ENCODE data around the gene BLOC1S4. TPM values are rescaled to one million over a fixed set of nuclear protein-coding genes. Genes with fewer than 3 reads are reported as not detected.

BLOC1S4 gene
- total RNA-seq, 1 experiment from 2014 or later: 10.6 TPM

DNA sequence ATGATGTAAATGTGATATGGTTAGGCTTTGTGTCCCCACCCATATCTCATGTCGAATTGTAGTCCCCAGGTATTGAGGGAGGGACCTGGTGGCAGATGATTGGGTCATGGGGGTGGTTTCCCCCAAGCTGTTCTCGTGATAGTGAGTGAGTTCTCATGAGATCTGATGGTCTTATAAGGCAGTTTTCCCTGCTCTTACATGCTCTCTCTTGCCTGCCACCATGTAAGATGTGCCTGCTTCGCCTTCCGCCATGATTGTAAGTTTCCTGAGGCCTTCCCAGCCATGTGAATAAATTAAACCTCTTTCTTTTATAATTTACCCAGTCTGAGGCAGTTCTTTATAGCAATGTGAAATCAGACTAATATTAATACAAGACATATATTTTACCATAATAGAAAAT lies 23.9 kb downstream of the BLOC1S4 start:
- POLR2A ChIA-PET: interaction anchor here (0.9 to 1.2 kb wide), 2 partner anchors 44 to 327 kb away, joined by 3 to 4 read pairs; no protein-coding TSS in a partner anchor
- DNase-seq (ENCODE audit: unreplicated experiment): no peak
- no TSS peak for BruUV-seq (replicated peaks)
- Mint-ChIP-seq H3K9me3 (ENCODE audit: unreplicated experiment) (no peaks in the 10 kb centered on the region), H3K4me3 (ENCODE audit: unreplicated experiment) (no peak overlapping the region), H3K27ac (ENCODE audit: low read depth, unreplicated experiment) (no peak overlapping the region), H3K36me3 (ENCODE audit: insufficient read depth, unreplicated experiment) (no peaks in the 10 kb centered on the region), H3K27me3 (ENCODE audit: insufficient read depth, unreplicated experiment) (no peaks in the 10 kb centered on the region), H3K4me1 (ENCODE audit: insufficient read depth, unreplicated experiment) (no peaks in the 10 kb centered on the region)
- CTCF ChIA-PET: interaction anchor here (1.2 kb wide), 1 partner anchor 20 kb away, joined by 3 read pairs; no protein-coding TSS in a partner anchor
- intact Hi-C loops (cut with micrococcal nuclease): no loop called here
- TF ChIP-seq, protein P1, sequence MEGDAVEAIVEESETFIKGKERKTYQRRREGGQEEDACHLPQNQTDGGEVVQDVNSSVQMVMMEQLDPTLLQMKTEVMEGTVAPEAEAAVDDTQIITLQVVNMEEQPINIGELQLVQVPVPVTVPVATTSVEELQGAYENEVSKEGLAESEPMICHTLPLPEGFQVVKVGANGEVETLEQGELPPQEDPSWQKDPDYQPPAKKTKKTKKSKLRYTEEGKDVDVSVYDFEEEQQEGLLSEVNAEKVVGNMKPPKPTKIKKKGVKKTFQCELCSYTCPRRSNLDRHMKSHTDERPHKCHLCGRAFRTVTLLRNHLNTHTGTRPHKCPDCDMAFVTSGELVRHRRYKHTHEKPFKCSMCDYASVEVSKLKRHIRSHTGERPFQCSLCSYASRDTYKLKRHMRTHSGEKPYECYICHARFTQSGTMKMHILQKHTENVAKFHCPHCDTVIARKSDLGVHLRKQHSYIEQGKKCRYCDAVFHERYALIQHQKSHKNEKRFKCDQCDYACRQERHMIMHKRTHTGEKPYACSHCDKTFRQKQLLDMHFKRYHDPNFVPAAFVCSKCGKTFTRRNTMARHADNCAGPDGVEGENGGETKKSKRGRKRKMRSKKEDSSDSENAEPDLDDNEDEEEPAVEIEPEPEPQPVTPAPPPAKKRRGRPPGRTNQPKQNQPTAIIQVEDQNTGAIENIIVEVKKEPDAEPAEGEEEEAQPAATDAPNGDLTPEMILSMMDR (IDR thresholded peaks at IDR 0.05; ENCODE audit: unreplicated experiment): no peak

DNA sequence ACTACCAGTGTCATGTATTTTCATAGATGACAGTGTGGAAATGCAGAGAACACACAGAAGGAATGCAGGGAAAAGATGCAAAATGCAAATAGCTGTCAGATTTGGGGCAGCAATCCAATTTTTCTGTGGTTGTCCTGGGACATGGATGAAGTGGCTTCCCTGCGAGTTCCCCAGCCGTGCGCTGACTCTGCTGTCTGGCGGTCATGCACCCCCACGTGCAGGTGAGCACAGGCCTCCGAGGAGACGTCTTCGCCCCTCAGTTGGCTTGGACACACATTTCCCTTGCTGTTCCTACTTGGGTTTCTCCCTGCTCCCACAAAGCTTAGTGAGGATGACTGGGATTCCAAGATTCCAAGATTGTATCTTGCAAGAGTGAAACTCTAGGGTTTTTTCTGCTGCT lies 24.4 kb downstream of the BLOC1S4 start:
- TF ChIP-seq, protein P1 (IDR thresholded peaks at IDR 0.05; ENCODE audit: unreplicated experiment): no peak
- H3K4me1 Mint-ChIP-seq (ENCODE audit: insufficient read depth, unreplicated experiment): no peaks in the 10 kb centered on the region
- intact Hi-C loops (cut with micrococcal nuclease): no loop called here
- H3K27ac Mint-ChIP-seq (ENCODE audit: low read depth, unreplicated experiment): no peak overlapping the region
- H3K27me3 Mint-ChIP-seq (ENCODE audit: insufficient read depth, unreplicated experiment): no peaks in the 10 kb centered on the region
- H3K4me3 Mint-ChIP-seq (ENCODE audit: unreplicated experiment): no peak overlapping the region
- no peaks in the 10 kb centered on the region for H3K36me3 Mint-ChIP-seq (ENCODE audit: insufficient read depth, unreplicated experiment)
- DNase-seq (ENCODE audit: unreplicated experiment): no peak
- no peaks in the 10 kb centered on the region for H3K9me3 Mint-ChIP-seq (ENCODE audit: unreplicated experiment)
- no TSS peak for BruUV-seq (replicated peaks)
- ChIA-PET POLR2A (interaction anchor here (0.9 to 1.2 kb wide), 2 partner anchors 45 to 327 kb away, joined by 3 to 4 read pairs; no protein-coding TSS in a partner anchor), CTCF (interaction anchor here (1.2 kb wide), 1 partner anchor 21 kb away, joined by 3 read pairs; no protein-coding TSS in a partner anchor)

DNA sequence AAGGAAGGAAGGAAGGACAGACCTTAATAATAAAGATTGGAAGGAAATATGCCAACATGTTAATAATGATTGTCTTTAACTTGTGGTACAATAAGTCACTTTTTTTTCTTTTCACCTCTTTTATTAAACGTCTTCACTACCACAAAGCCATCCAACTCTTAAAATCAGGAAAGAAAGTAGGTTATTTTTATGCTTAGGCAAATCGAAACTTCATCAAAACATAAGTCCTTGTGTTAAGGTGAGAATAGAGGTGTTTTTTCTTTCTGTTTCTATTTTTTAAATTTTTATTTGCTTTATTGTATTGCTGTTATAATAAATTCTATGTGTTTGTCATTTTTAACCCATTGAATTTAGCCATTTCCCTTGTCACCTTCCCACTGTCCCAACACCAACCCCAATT lies 26.5 kb downstream of the BLOC1S4 start:
- no peak for DNase-seq (ENCODE audit: unreplicated experiment)
- intact Hi-C loops (cut with micrococcal nuclease): no loop called here
- Mint-ChIP-seq H3K4me3 (ENCODE audit: unreplicated experiment) (no peak overlapping the region), H3K27me3 (ENCODE audit: insufficient read depth, unreplicated experiment) (no peaks in the 10 kb centered on the region), H3K9me3 (ENCODE audit: unreplicated experiment) (no peaks in the 10 kb centered on the region), H3K36me3 (ENCODE audit: insufficient read depth, unreplicated experiment) (no peaks in the 10 kb centered on the region), H3K27ac (ENCODE audit: low read depth, unreplicated experiment) (no peak overlapping the region), H3K4me1 (ENCODE audit: insufficient read depth, unreplicated experiment) (peaks cover 9% of the 10 kb centered on the region)
- TF ChIP-seq, protein P1 (IDR thresholded peaks at IDR 0.05; ENCODE audit: unreplicated experiment): no peak
- POLR2A ChIA-PET: no interaction called here
- CTCF ChIA-PET: no interaction called here
- BruUV-seq (replicated peaks): no TSS peak

DNA sequence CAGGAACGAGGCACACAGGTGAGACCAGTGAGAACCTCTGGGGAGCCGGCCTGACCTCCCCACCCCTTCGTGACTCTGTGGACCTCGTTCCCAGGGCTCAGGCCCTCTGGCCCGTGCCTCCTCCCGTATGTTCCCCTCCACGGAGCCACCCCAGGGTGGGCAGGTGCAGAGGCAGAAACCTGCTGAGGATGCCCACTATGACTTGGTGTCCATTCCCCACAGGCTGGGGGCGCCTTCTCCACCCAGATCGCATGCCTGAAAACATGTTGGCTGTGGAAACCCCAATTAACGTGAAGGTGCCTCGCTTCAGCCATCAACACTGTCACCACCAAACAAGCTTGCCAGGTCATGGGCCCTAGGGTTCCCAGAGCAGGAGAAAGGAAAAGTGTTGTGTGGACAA lies 27.0 kb downstream of the BLOC1S4 start:
- no TSS peak for BruUV-seq (replicated peaks)
- POLR2A ChIA-PET: no interaction called here
- no peaks in the 10 kb centered on the region for H3K9me3 Mint-ChIP-seq (ENCODE audit: unreplicated experiment)
- CTCF ChIA-PET: interaction anchor here (1.2 kb wide), 1 partner anchor 8 kb away, joined by 3 read pairs; no protein-coding TSS in a partner anchor
- TF ChIP-seq, protein P1 (IDR thresholded peaks at IDR 0.05; ENCODE audit: unreplicated experiment): no peak
- intact Hi-C loops (cut with micrococcal nuclease): no loop called here
- H3K27ac Mint-ChIP-seq (ENCODE audit: low read depth, unreplicated experiment): no peak overlapping the region
- no peaks in the 10 kb centered on the region for H3K36me3 Mint-ChIP-seq (ENCODE audit: insufficient read depth, unreplicated experiment)
- H3K4me1 Mint-ChIP-seq (ENCODE audit: insufficient read depth, unreplicated experiment): peaks cover 12% of the 10 kb centered on the region
- H3K27me3 Mint-ChIP-seq (ENCODE audit: insufficient read depth, unreplicated experiment): no peaks in the 10 kb centered on the region
- no peak for DNase-seq (ENCODE audit: unreplicated experiment)
- H3K4me3 Mint-ChIP-seq (ENCODE audit: unreplicated experiment): no peak overlapping the region

All from MCF 10A (cell line).